Type B pancreatic cell (in vitro differentiated cells): ENCODE results near the gene OR52N5. TPM values are rescaled to one million over a fixed set of nuclear protein-coding genes. Genes with fewer than 3 reads are reported as not detected.

ENCODE experiments used
- DNase-seq: peaks from one replicate; pipeline ENCODE4 v3.0.0; 2021; ENCODE audit warnings: mixed read lengths; ENCODE audit not compliant: unreplicated experiment; ENCODE audit errors: extremely low spot score
- H3K27ac Mint-ChIP-seq: 2 replicates; pipeline ENCODE4 v1.8.0; 2021; ENCODE audit warnings: mild to moderate bottlenecking, mixed read lengths
- H3K27me3 Mint-ChIP-seq: 2 replicates; pipeline ENCODE4 v1.8.0; 2021; ENCODE audit warnings: mixed read lengths
- H3K36me3 Mint-ChIP-seq: 2 replicates; pipeline ENCODE4 v1.8.0; 2021; ENCODE audit warnings: mixed read lengths
- H3K4me1 Mint-ChIP-seq: one replicate; pipeline ENCODE4 v1.8.0; 2021; ENCODE audit warnings: mixed read lengths; ENCODE audit not compliant: unreplicated experiment
- H3K4me3 Mint-ChIP-seq: 2 replicates; pipeline ENCODE4 v1.8.0; 2021; ENCODE audit warnings: mild to moderate bottlenecking, mixed read lengths
- H3K9me3 Mint-ChIP-seq: 2 replicates; pipeline ENCODE4 v1.8.0; 2021; ENCODE audit warnings: mixed read lengths
- CTCF ChIP-seq: fragments of 200-600 bp; sonication (generic); conservative IDR thresholded peaks from 2 replicates; pipeline ENCODE4 v1.5.0; 2021; ENCODE audit warnings: antibody characterized with exemption, mild to moderate bottlenecking
- total RNA-seq: library from RNA; stranded (reverse); gene quantifications from 2 replicates; pipeline ENCODE4 v1.2.1, GENCODE V29; 2021; ENCODE audit warnings: low replicate concordance

OR52N5 gene
- total RNA-seq, 1 donor from 2014 or later = not detected

DNA sequence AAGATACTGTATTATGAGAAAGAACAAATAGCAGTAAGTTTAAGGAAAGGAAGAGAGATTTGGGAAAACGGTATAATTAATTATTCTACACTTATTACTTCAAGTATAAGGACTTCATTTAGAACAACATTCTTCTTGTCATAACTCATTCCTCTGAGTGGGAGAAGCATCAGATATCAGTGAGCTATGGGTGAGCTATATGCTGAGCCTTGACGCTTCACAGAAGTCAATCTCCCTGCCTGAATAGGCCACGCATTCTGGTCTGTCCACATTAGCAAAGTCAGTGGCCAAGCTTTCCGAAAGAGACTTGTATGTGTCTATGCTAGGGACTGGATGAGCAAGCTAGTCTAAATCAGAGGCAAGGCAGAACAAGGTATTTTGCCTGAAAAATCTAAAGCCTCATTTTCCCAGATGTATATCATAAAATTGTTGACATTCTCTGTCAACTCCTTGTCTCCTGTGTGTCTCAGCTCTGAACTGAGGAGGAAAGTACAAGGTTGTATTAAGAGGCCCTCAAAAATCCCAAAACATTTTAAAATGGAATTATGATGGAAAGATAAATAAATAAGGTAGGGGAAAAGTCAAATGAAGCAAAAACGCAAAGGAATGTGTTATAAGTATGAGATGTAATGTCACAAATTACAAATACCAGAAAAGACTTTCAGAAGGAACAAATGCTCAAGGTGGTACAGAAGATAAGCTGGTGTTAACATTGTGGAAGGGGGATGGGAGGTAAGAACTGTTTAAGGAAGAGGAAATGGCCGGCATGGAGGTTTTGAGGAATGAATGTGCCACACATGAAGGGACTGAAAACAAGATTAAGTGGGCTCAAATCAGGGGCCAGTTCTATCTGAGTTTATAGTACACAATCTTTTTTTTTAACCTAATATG, 27.0 kb upstream of the OR52N5 start:
- TF ChIP-seq CTCF = no peak
- Mint-ChIP-seq H3K9me3 (no peaks in the 10 kb centered on the region), H3K36me3 (no peaks in the 10 kb centered on the region), H3K27ac (no peak overlapping the region), H3K4me3 (no peak overlapping the region), H3K4me1 (peaks cover 10% of the 10 kb centered on the region), H3K27me3 (peaks cover 25% of the 10 kb centered on the region)
- DNase-seq = no peak

DNA sequence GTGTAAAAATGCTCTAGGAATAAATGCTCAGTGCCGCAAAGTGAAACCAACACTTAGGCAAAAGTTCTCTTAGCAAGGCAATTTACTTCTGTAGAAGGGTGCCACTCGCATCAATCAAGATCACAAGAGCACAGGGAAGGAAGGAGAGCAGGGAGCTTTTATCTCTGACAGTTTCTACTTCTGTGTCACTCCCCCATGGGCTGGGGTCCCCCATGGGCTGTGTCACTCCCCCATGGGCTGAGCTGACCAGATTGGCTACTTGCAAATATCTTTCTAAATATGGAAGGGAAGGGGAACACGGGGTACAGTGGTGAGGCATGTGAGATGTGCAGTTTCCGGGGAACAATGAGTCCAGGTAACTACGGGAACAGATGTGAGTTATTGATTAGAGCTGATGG, 26.0 kb upstream of the OR52N5 start:
- H3K36me3 Mint-ChIP-seq = no peaks in the 10 kb centered on the region
- peaks cover 29% of the 10 kb centered on the region for H3K27me3 Mint-ChIP-seq
- H3K4me1 Mint-ChIP-seq = peaks cover 10% of the 10 kb centered on the region
- DNase-seq = no peak
- peak overlapping the region; percentile 77 for H3K27ac Mint-ChIP-seq
- no peak for TF ChIP-seq CTCF
- H3K4me3 Mint-ChIP-seq = peak overlapping the region; percentile 87
- peaks cover 4% of the 10 kb centered on the region for H3K9me3 Mint-ChIP-seq

GRCh38 chr11:5808500-5809121, 25.5 kb upstream of the OR52N5 start, which contains the start of gene OR52N2:
Gene OR52N2, plus strand, starts transcription at chr11:5808924. Its CDS starts 11,412 bp downstream, at chr11:5820336.
- no peak for DNase-seq
- H3K27me3 Mint-ChIP-seq = peaks cover 29% of the 10 kb centered on the region
- peaks cover 6% of the 10 kb centered on the region for H3K9me3 Mint-ChIP-seq
- TF ChIP-seq CTCF = peak; percentile 90
- H3K27ac Mint-ChIP-seq = peak within 1 kb of the TSS; percentile 77
- H3K4me1 Mint-ChIP-seq = peaks cover 10% of the 10 kb centered on the region
- no peaks in the 10 kb centered on the region for H3K36me3 Mint-ChIP-seq
- H3K4me3 Mint-ChIP-seq = peak within 1 kb of the TSS; percentile 87

DNA sequence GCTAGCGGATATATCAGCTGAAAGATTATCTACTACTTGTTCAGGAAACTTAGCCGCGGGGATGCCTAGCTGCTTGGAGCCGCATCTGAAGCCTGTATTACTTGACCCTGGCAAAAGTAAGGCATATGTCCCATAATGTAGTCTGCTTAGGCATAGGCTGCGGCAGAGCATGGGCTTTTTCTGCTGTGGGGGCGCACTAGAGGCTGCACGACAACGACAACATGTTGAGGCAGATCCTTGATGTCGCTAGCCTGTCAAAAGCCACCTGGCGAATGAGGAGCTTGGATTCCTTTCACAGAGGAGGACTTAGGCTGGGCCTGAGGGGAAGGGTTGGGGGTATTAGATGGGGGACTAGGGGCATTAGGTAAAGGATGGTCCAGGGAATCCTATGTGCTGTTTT, 24.4 kb upstream of the OR52N5 start:
- H3K27ac Mint-ChIP-seq = no peak overlapping the region
- DNase-seq = no peak
- no peak for TF ChIP-seq CTCF
- peaks cover 10% of the 10 kb centered on the region for H3K4me1 Mint-ChIP-seq
- no peaks in the 10 kb centered on the region for H3K36me3 Mint-ChIP-seq
- no peak overlapping the region for H3K4me3 Mint-ChIP-seq
- H3K9me3 Mint-ChIP-seq = peaks cover 6% of the 10 kb centered on the region
- H3K27me3 Mint-ChIP-seq = peaks cover 34% of the 10 kb centered on the region

- no peak for TF ChIP-seq CTCF
- H3K27ac Mint-ChIP-seq = no peak overlapping the region
- peaks cover 9% of the 10 kb centered on the region for H3K4me1 Mint-ChIP-seq
- H3K36me3 Mint-ChIP-seq = no peaks in the 10 kb centered on the region
- H3K27me3 Mint-ChIP-seq = peaks cover 21% of the 10 kb centered on the region
- H3K9me3 Mint-ChIP-seq = peaks cover 6% of the 10 kb centered on the region
- no peak overlapping the region for H3K4me3 Mint-ChIP-seq
- no peak for DNase-seq
Observed at GRCh38 chr11:5803982-5804381, 20.8 kb upstream of the OR52N5 start.
